ENCODE data around the gene BUB1. TPM values are rescaled to one million over a fixed set of nuclear protein-coding genes. Genes with fewer than 3 reads are reported as not detected.

BUB1 gene
- total and polyA plus RNA-seq, 12 donors = 0.17 to 17.1 (median 1.3) TPM

GRCh38 chr2:110667071-110667470 is 10.8 kb downstream of the BUB1 start:
- Histone ChIP-seq H3K36me3 (replicated peaks in 1 of 2) (no peaks in the 10 kb centered on the region), H3K4me1 (replicated peaks in 1 of 2) (no peaks in the 10 kb centered on the region), H3K27me3 (no peaks in the 10 kb centered on the region), H3K4me3 (no peak overlapping the region), H3K27ac (no peak overlapping the region), H3K9me3 (replicated peaks in 1 of 3) (no peaks in the 10 kb centered on the region)
- no peak for TF ChIP-seq POLR2A (IDR thresholded peaks at IDR 0.05)
- TF ChIP-seq, protein P1, sequence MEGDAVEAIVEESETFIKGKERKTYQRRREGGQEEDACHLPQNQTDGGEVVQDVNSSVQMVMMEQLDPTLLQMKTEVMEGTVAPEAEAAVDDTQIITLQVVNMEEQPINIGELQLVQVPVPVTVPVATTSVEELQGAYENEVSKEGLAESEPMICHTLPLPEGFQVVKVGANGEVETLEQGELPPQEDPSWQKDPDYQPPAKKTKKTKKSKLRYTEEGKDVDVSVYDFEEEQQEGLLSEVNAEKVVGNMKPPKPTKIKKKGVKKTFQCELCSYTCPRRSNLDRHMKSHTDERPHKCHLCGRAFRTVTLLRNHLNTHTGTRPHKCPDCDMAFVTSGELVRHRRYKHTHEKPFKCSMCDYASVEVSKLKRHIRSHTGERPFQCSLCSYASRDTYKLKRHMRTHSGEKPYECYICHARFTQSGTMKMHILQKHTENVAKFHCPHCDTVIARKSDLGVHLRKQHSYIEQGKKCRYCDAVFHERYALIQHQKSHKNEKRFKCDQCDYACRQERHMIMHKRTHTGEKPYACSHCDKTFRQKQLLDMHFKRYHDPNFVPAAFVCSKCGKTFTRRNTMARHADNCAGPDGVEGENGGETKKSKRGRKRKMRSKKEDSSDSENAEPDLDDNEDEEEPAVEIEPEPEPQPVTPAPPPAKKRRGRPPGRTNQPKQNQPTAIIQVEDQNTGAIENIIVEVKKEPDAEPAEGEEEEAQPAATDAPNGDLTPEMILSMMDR (IDR thresholded peaks at IDR 0.05) = no peak
- intact Hi-C loops (cut with DNase I) = no loop called here
- no peak for DNase-seq
- WGBS, 4 donors = 38 to 52% (median 43%) methylated on average over 3 of the region's 3 CpGs

- no peaks in the 10 kb centered on the region for H3K4me1 ChIP-seq (replicated peaks in 1 of 2)
- H3K27me3 ChIP-seq = peaks cover 6% of the 10 kb centered on the region
- no peak for TF ChIP-seq POLR2A (IDR thresholded peaks at IDR 0.05)
- TF ChIP-seq, protein P1 (IDR thresholded peaks at IDR 0.05) = no peak
- no peak overlapping the region for H3K27ac ChIP-seq
- no peak for DNase-seq
- 90 to 98% (median 92%) methylated on average over 2 of the region's 2 CpGs for WGBS, 4 donors
- no peaks in the 10 kb centered on the region for H3K36me3 ChIP-seq (replicated peaks in 1 of 2)
- intact Hi-C loops (cut with DNase I) = no loop called here
- H3K9me3 ChIP-seq (replicated peaks in 1 of 3) = no peaks in the 10 kb centered on the region
- no peak overlapping the region for H3K4me3 ChIP-seq
These were observed 13.7 kb downstream of the BUB1 start for GRCh38 chr2:110664135-110664534.

GRCh38 chr2:110662560-110662959 is 15.3 kb downstream of the BUB1 start:
- 86 to 98% (median 96%) methylated on average over 2 of the region's 2 CpGs for WGBS, 4 donors
- no peak for TF ChIP-seq POLR2A (IDR thresholded peaks at IDR 0.05)
- TF ChIP-seq, protein P1 (IDR thresholded peaks at IDR 0.05) = no peak

GRCh38 chr2:110660558-110660957 is 17.3 kb downstream of the BUB1 start:
- no peak for DNase-seq
- TF ChIP-seq POLR2A (IDR thresholded peaks at IDR 0.05) = no peak
- TF ChIP-seq, protein P1 (IDR thresholded peaks at IDR 0.05) = no peak
- Histone ChIP-seq H3K36me3 (replicated peaks in 1 of 2) (no peaks in the 10 kb centered on the region), H3K27ac (no peak overlapping the region), H3K4me1 (replicated peaks in 1 of 2) (no peaks in the 10 kb centered on the region), H3K4me3 (no peak overlapping the region), H3K9me3 (replicated peaks in 1 of 3) (no peaks in the 10 kb centered on the region), H3K27me3 (peaks cover 6% of the 10 kb centered on the region)
- intact Hi-C loops (cut with DNase I) = no loop called here
- WGBS, 4 donors = 95 to 99% (median 96%) methylated on average over 3 of the region's 3 CpGs

More at GRCh38 chr2:110662560-110662959, 15.3 kb downstream of the BUB1 start:
- H3K4me1 ChIP-seq (replicated peaks in 1 of 2) = no peaks in the 10 kb centered on the region
- H3K36me3 ChIP-seq (replicated peaks in 1 of 2) = no peaks in the 10 kb centered on the region
- peaks cover 6% of the 10 kb centered on the region for H3K27me3 ChIP-seq
- intact Hi-C loops (cut with DNase I) = no loop called here
- H3K4me3 ChIP-seq = no peak overlapping the region
- no peak for DNase-seq
- H3K27ac ChIP-seq = no peak overlapping the region
- H3K9me3 ChIP-seq (replicated peaks in 1 of 3) = no peaks in the 10 kb centered on the region

Measured in adrenal gland (tissue), 12 donors.